GM23248 (cell line): ENCODE measurements around the gene TMEM181. TPM values are rescaled to one million over a fixed set of nuclear protein-coding genes. Genes with fewer than 3 reads are reported as not detected.

Experiments
- DNase-seq: peaks from one replicate; pipeline ENCODE4 v3.0.0-alpha.2; 2015
- H2AFZ ChIP-seq: fragments of 200-600 bp; sonication (generic); 2 replicates; pipeline ENCODE4 v1.6.1; 2016; ENCODE audit warnings: antibody characterized with exemption
- H3F3A ChIP-seq: fragments of 200-600 bp; sonication (generic); 2 replicates; pipeline ENCODE4 v1.6.1; 2016; ENCODE audit warnings: mild to moderate bottlenecking, antibody characterized with exemption, mixed run types; ENCODE audit not compliant: insufficient read depth
- H3K27ac ChIP-seq: fragments of 200-600 bp; sonication (generic); 2 replicates; pipeline ENCODE4 v1.5.1; 2016; ENCODE audit warnings: mild to moderate bottlenecking
- H3K27me3 ChIP-seq: fragments of 200-600 bp; sonication (generic); replicated peaks from 2 replicates; pipeline ENCODE4 v1.6.1; 2016; ENCODE audit warnings: mild to moderate bottlenecking; ENCODE audit not compliant: insufficient read depth
- H3K36me3 ChIP-seq: fragments of 200-600 bp; sonication (generic); 2 replicates; pipeline ENCODE4 v1.6.1; 2016; ENCODE audit warnings: low read depth, mild to moderate bottlenecking
- H3K4me1 ChIP-seq: fragments of 200-600 bp; sonication (generic); 2 replicates; pipeline ENCODE4 v1.6.1; 2016; ENCODE audit warnings: mild to moderate bottlenecking; ENCODE audit not compliant: insufficient read depth
- H3K4me2 ChIP-seq: fragments of 200-600 bp; sonication (generic); one replicate; pipeline ENCODE4 v1.6.1; 2016; ENCODE audit warnings: mild to moderate bottlenecking; ENCODE audit not compliant: unreplicated experiment
- H3K4me3 ChIP-seq: fragments of 200-600 bp; sonication (generic); 2 replicates; pipeline ENCODE4 v1.5.1; 2016; ENCODE audit warnings: mild to moderate bottlenecking
- H3K79me2 ChIP-seq: fragments of 200-600 bp; sonication (generic); 2 replicates; pipeline ENCODE4 v1.6.1; 2016; ENCODE audit warnings: mild to moderate bottlenecking; ENCODE audit not compliant: insufficient read depth
- H3K9ac ChIP-seq: fragments of 200-600 bp; sonication (generic); 2 replicates; pipeline ENCODE4 v1.6.1; 2016; ENCODE audit warnings: mild to moderate bottlenecking
- H3K9me2 ChIP-seq: fragments of 200-600 bp; sonication (generic); 2 replicates; pipeline ENCODE4 v1.6.1; 2016; ENCODE audit warnings: mixed run types, mild to moderate bottlenecking, moderate library complexity; ENCODE audit not compliant: insufficient read depth
- H3K9me3 ChIP-seq: fragments of 200-600 bp; sonication (generic); one replicate; pipeline ENCODE4 v1.6.1; 2017; ENCODE audit warnings: low read depth
- H4K20me1 ChIP-seq: fragments of 200-600 bp; sonication (generic); 2 replicates; pipeline ENCODE4 v1.6.0; 2016; ENCODE audit not compliant: insufficient read depth
- EZH2 ChIP-seq: fragments of 200-600 bp; sonication (generic); IDR thresholded peaks from 2 replicates; pipeline ENCODE4 v1.6.1; 2018; ENCODE audit warnings: antibody characterized with exemption, mild to moderate bottlenecking; ENCODE audit not compliant: insufficient read depth, poor library complexity, severe bottlenecking
- EZH2phosphoT487 ChIP-seq: fragments of 200-600 bp; sonication (generic); IDR thresholded peaks from 2 replicates; pipeline ENCODE4 v1.6.1; 2018; ENCODE audit warnings: antibody characterized with exemption, moderate library complexity, mild to moderate bottlenecking, low read depth; ENCODE audit not compliant: insufficient read depth
- WGBS, 2 experiments: methylation state at CpG; one replicate each; pipeline ENCODE4 v1.1.6; 2015 to 2017; ENCODE audit warnings: low lambda C conversion rate in 2 of 2, low coverage in 1 of 2; ENCODE audit errors: missing lambda C conversion rate in 2 of 2; 5-methylcytosine and 5-hydroxymethylcytosine counted together
- in situ Hi-C: fragments of 300-500 bp; cut with MboI; formaldehyde crosslinking; loops from 2 replicates; pipeline ENCODE4 v1.15.0; 2020
- polyA plus RNA-seq: library from polyadenylated mRNA; unstranded; fragments of >200 nt; fragmentation: Nextera tagmentation; extraction: Ambion mirVana; gene quantifications from 2 replicates; pipeline ENCODE4 v1.2.1, GENCODE V29; 2016
- total RNA-seq: library from RNA; depleted of rRNA; stranded (reverse); fragments of >200 nt; shearing (Covaris generic); gene quantifications from 2 replicates; pipeline ENCODE4 v1.2.3, GENCODE V29; 2014

The TMEM181 gene
- total and polyA plus RNA-seq, 2 experiments from 2014 or later = 30.7 to 52.6 TPM

GRCh38 chr6:158635427-158636073 lies 75.7 kb downstream of the TMEM181 start:
- H2AFZ ChIP-seq = no peak overlapping the region

GRCh38 chr6:158636778-158637177 lies 76.9 kb downstream of the TMEM181 start:
- in situ Hi-C loops = no loop called here
- TF ChIP-seq EZH2 (no peak), EZH2phosphoT487 (no peak)
- H3K36me3 ChIP-seq = peaks cover 42% of the 10 kb centered on the region

More at GRCh38 chr6:158635427-158636073, 75.7 kb downstream of the TMEM181 start:
- Histone ChIP-seq H3K27ac (no peak overlapping the region), H3K4me3 (no peak overlapping the region), H3K4me1 (peaks cover 31% of the 10 kb centered on the region), H3K27me3 (no peaks in the 10 kb centered on the region), H4K20me1 (no peaks in the 10 kb centered on the region), H3K4me2 (no peak overlapping the region), H3K79me2 (peaks cover 72% of the 10 kb centered on the region), H3K36me3 (peaks cover 39% of the 10 kb centered on the region), H3K9ac (no peak overlapping the region), H3K9me2 (no peaks in the 10 kb centered on the region), H3K9me3 (no peaks in the 10 kb centered on the region), H3F3A (peaks cover 55% of the 10 kb centered on the region)
- DNase-seq = no peak
- TF ChIP-seq EZH2 (no peak), EZH2phosphoT487 (no peak)
- WGBS, 2 experiments = 91 to 94% methylated on average over 7 of the region's 7 CpGs
- in situ Hi-C loops = no loop called here

DNA sequence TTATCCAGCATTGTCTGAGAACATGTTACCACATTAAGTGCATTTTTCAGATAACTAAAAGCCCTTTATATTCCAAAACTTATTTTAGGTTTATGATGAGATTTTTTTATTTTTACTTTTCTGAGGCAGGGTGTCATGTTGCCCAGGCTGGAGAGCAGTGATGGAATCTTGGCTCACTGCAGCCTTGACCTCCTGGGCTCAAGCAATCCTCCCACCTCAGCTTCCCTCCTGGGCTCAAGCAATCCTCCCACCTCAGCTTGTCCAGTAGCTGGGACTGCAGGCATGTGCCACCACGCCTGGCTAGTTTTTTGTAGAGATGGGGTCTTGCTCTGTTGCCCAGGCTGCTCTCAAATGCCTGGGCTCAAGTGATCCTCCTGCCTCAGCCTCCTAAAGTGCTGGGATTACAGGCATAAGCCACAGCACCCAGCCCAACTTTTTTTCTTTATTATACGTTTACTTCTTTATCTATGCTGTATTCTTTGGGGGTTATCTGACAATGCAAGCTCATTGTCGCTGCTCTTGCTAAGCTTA lies 78.5 kb downstream of the TMEM181 start:
- no peak for DNase-seq
- no peak overlapping the region for H3K9ac ChIP-seq
- WGBS, 2 experiments = 80 to 85% methylated on average over 3 of the region's 3 CpGs
- H3K4me3 ChIP-seq = no peak overlapping the region
- 0 out of 2 replicates have a peak overlapping the region, but pooled peaks have one; percentile 17 for H3K27ac ChIP-seq
- H3K9me3 ChIP-seq = no peaks in the 10 kb centered on the region
- H3K9me2 ChIP-seq = no peaks in the 10 kb centered on the region
- H4K20me1 ChIP-seq = peaks cover 4% of the 10 kb centered on the region; the same call in 1 of the 2 replicates
- H3K79me2 ChIP-seq = peaks cover 91% of the 10 kb centered on the region
- peaks cover 45% of the 10 kb centered on the region for H3F3A ChIP-seq
- no peak for TF ChIP-seq EZH2phosphoT487
- in situ Hi-C loops = no loop called here
- H2AFZ ChIP-seq = no peak overlapping the region
- H3K36me3 ChIP-seq = peaks cover 42% of the 10 kb centered on the region
- H3K4me1 ChIP-seq = peaks cover 36% of the 10 kb centered on the region
- no peak overlapping the region for H3K4me2 ChIP-seq
- H3K27me3 ChIP-seq = no peaks in the 10 kb centered on the region

More at GRCh38 chr6:158636778-158637177, 76.9 kb downstream of the TMEM181 start:
- Histone ChIP-seq H3K27ac (no peak overlapping the region), H3K4me2 (no peak overlapping the region), H3K79me2 (peaks cover 84% of the 10 kb centered on the region), H3K4me1 (peaks cover 30% of the 10 kb centered on the region), H3K4me3 (no peak overlapping the region), H3K9me3 (no peaks in the 10 kb centered on the region), H4K20me1 (peaks cover 3% of the 10 kb centered on the region; the same call in 1 of the 2 replicates), H3F3A (peaks cover 47% of the 10 kb centered on the region), H3K27me3 (no peaks in the 10 kb centered on the region), H3K9ac (no peak overlapping the region), H2AFZ (no peak overlapping the region), H3K9me2 (no peaks in the 10 kb centered on the region)
- no peak for DNase-seq
- WGBS, 2 experiments = 93 to 98% methylated on average over 8 of the region's 8 CpGs

DNA sequence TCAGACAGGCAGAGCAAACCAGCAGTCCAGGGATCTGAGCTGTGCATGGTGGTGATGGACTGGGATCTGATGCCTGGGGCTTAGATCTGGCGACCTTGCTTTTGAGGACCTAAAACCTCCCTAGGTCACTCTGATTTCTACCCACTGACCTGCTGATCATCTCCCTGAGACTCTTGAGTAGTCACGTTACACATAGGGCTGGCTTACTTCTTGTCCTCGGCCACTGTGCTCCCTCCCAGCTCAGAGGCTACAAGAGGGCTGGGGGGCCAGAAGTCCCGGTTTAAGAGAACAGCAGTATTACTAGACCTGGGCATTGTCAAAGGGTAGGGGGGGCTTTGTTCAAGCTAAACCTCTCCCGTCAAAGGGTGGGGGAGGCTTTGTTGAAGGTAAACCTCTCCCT lies 79.2 kb downstream of the TMEM181 start:
- no peak overlapping the region for H3K9ac ChIP-seq
- no peak overlapping the region for H2AFZ ChIP-seq
- H4K20me1 ChIP-seq = peaks cover 4% of the 10 kb centered on the region; the same call in 1 of the 2 replicates
- no peak for DNase-seq
- peaks cover 95% of the 10 kb centered on the region for H3K79me2 ChIP-seq
- H3K4me1 ChIP-seq = peaks cover 36% of the 10 kb centered on the region
- peaks cover 42% of the 10 kb centered on the region for H3F3A ChIP-seq
- no peaks in the 10 kb centered on the region for H3K9me3 ChIP-seq
- in situ Hi-C loops = no loop called here
- H3K4me3 ChIP-seq = no peak overlapping the region
- WGBS, 2 experiments = 87 to 90% methylated on average over 5 of the region's 5 CpGs
- peaks cover 38% of the 10 kb centered on the region for H3K36me3 ChIP-seq
- H3K4me2 ChIP-seq = no peak overlapping the region
- H3K9me2 ChIP-seq = no peaks in the 10 kb centered on the region
- H3K27me3 ChIP-seq = no peaks in the 10 kb centered on the region
- TF ChIP-seq EZH2 = no peak
- no peak for TF ChIP-seq EZH2phosphoT487
- 0 out of 2 replicates have a peak overlapping the region, but pooled peaks have one; percentile 17 for H3K27ac ChIP-seq
